ENCODE results near the gene EPB41L5. TPM values are rescaled to one million over a fixed set of nuclear protein-coding genes. Genes with fewer than 3 reads are reported as not detected.
"Not testable (repeated sequence)": the region's sequence is repeated elsewhere in the genome, so short reads cannot be mapped to it uniquely, and the experiment has no call there.

EPB41L5 gene
- total RNA-seq, 2 donors from 2014 or later = 11.5 to 16.1 TPM

GRCh38 chr2:120026890-120027289 is 14.0 kb downstream of the EPB41L5 start:
- intact Hi-C loops (cut with DNase I) = no loop called here
- DNase-seq (ENCODE audit: low spot score) = no peak

- intact Hi-C loops (cut with DNase I) = no loop called here
- no peak for DNase-seq (ENCODE audit: low spot score)
These were observed 15.9 kb downstream of the EPB41L5 start for GRCh38 chr2:120028795-120029194.

GRCh38 chr2:120029672-120030640 is 17.1 kb downstream of the EPB41L5 start:
- DNase-seq (ENCODE audit: low spot score) = no peak
- intact Hi-C loops (cut with DNase I) = no loop called here

GRCh38 chr2:120032297-120032696 is 19.4 kb downstream of the EPB41L5 start:
- intact Hi-C loops (cut with DNase I) = no loop called here
- no peak for DNase-seq (ENCODE audit: low spot score)

GRCh38 chr2:120034027-120034426 is 21.1 kb downstream of the EPB41L5 start:
- DNase-seq (ENCODE audit: low spot score) = no peak
- intact Hi-C loops (cut with DNase I) = no loop called here

GRCh38 chr2:120034621-120035020 is 21.7 kb downstream of the EPB41L5 start:
- no peak for DNase-seq (ENCODE audit: low spot score)
- intact Hi-C loops (cut with DNase I) = no loop called here

- DNase-seq (ENCODE audit: low spot score) = no peak
- intact Hi-C loops (cut with DNase I) = no loop called here
These were observed 23.3 kb downstream of the EPB41L5 start for GRCh38 chr2:120036145-120036544.

GRCh38 chr2:120037995-120038541 is 25.2 kb downstream of the EPB41L5 start:
- intact Hi-C loops (cut with DNase I) = no loop called here
- no peak for DNase-seq (ENCODE audit: low spot score)

GRCh38 chr2:120042359-120042758 is 29.5 kb downstream of the EPB41L5 start:
- DNase-seq (ENCODE audit: low spot score) = no peak
- intact Hi-C loops (cut with DNase I) = no loop called here

GRCh38 chr2:120044336-120044735 is 31.5 kb downstream of the EPB41L5 start:
- intact Hi-C loops (cut with DNase I) = no loop called here
- DNase-seq (ENCODE audit: low spot score) = no peak

GRCh38 chr2:120045775-120046174 is 32.9 kb downstream of the EPB41L5 start:
- not testable (repeated sequence) for DNase-seq (ENCODE audit: low spot score)
- intact Hi-C loops (cut with DNase I) = loop anchor here in 1 of 2 donors (5.0 kb wide), 1 partner anchor 733 kb away; no protein-coding TSS in a partner anchor

GRCh38 chr2:120046252-120046651 is 33.4 kb downstream of the EPB41L5 start:
- not testable (repeated sequence) for DNase-seq (ENCODE audit: low spot score)
- intact Hi-C loops (cut with DNase I) = loop anchor here in 1 of 2 donors (5.0 kb wide), 1 partner anchor 734 kb away; no protein-coding TSS in a partner anchor

GRCh38 chr2:120052597-120052996 is 39.7 kb downstream of the EPB41L5 start:
- no peak for DNase-seq (ENCODE audit: low spot score)
- intact Hi-C loops (cut with DNase I) = no loop called here

- intact Hi-C loops (cut with DNase I) = no loop called here
- no peak for DNase-seq (ENCODE audit: low spot score)
These were observed 41.0 kb downstream of the EPB41L5 start for GRCh38 chr2:120053891-120054290.

GRCh38 chr2:120059483-120059882 is 46.6 kb downstream of the EPB41L5 start:
- intact Hi-C loops (cut with DNase I) = no loop called here
- DNase-seq (ENCODE audit: low spot score) = no peak

GRCh38 chr2:120060088-120060623 is 47.3 kb downstream of the EPB41L5 start:
- intact Hi-C loops (cut with DNase I) = no loop called here
- DNase-seq (ENCODE audit: low spot score) = no peak

GRCh38 chr2:120064664-120065063 is 51.8 kb downstream of the EPB41L5 start:
- no peak for DNase-seq (ENCODE audit: low spot score)
- intact Hi-C loops (cut with DNase I) = no loop called here

GRCh38 chr2:120066800-120067547 is 54.1 kb downstream of the EPB41L5 start:
- intact Hi-C loops (cut with DNase I) = no loop called here
- no peak for DNase-seq (ENCODE audit: low spot score)

- DNase-seq (ENCODE audit: low spot score); intact Hi-C loops (cut with DNase I): not testable (repeated sequence)
These were observed 55.3 kb downstream of the EPB41L5 start for GRCh38 chr2:120068040-120068658.

Measured in posterior vena cava (tissue), 2 donors.